ENCODE measurements around the gene GALNT6.
"Not testable (repeated sequence)": the region's sequence is repeated elsewhere in the genome, so short reads cannot be mapped to it uniquely, and the experiment has no call there.

The GALNT6 gene

GRCh38 chr12:51330186-51330585 lies 61.0 kb downstream of the GALNT6 start:
- Histone ChIP-seq H3K4me3 (no peak overlapping the region), H3K27ac (peak overlapping the region in 3 of 21 experiments; percentile 66 to 77 (median 73))

DNA sequence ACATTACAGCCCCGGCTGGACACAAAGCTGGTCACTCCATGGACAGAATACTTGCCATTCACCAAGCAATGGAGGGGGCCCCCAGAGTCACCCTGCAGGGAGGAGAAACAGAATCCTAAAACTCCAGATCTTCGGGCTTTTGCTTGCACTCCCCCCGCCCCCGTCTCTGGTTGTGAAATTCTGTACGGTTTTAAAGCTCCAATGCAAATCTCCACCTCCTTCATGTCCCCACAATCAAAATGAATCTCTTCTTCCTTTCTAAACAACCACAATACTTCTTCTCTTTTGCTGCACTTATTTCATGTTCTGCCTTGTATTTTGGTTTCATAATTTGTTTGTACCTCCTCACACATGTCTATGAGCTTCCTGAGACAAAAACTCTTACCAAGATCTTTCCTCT lies 61.5 kb downstream of the GALNT6 start:
- Histone ChIP-seq H3K27ac (peak overlapping the region in 5 of 21 experiments; percentile 24 to 77 (median 66)), H3K4me3 (no peak overlapping the region)

DNA sequence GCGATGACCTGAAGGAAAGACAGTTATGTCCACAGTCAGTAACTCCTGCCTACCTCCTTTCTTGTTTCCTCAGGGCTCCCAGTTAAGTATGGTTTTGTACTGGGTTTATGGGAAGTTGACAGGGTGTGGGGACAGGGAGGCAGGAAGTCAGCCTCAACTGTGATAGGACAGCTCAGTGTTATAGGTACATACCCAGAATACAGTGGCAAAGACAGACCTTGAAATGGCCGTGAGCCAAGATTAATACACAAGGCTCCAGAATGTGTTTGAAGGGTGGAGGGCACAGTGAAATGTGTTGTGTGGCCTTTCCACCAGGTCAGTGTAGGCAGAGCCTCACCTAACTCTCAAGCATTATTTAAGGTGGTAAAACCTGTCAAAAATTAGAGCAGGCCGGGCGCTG lies 62.6 kb downstream of the GALNT6 start:
- Histone ChIP-seq H3K4me3 (no peak overlapping the region), H3K27ac (peak overlapping the region in 2 of 21 experiments; percentile 66 to 77)

DNA sequence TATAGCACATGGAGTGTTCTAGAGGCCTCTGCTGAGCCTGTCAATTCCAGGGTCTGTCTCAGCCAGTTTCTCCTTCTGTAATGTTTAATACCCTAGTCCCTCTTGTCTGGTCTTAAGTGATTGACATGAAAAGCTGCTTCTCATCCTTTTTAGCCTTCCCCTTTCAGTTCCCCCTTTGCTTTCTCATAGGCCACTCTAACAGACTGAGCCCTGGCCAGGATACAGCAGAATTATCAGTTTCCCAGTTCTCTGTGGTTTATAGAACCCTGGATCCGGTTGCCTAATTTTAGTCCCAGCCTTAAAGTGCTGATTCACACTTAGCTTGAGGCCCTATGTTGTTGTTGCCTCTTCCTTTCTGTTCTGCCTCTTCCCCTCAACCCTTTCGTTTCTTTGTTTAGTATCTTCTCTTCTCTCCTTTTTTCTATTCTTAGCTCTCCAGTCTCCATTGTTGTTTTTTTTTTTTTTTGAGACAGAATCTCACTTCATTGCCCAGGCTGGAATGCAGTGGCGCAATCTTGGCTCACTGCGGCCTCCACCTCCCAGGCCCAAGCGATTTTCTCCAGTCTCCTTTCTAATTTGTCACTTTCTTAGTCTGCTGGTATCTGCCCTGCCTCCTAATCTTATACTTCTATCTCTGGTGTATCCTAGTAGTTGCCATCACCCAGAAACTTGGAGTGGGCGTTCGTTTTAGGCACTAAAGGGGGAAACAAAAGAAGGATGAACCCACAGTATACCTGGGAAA lies 64.3 kb downstream of the GALNT6 start:
- no peak overlapping the region for H3K4me3 ChIP-seq
- H3K27ac ChIP-seq, result peak overlapping the region in 20 of 21 experiments; percentile 24 to 99 (median 70)

GRCh38 chr12:51324953-51325352 lies 66.3 kb downstream of the GALNT6 start:
- no peak overlapping the region for H3K4me3 ChIP-seq
- H3K27ac ChIP-seq, result peak overlapping the region in 18 of 21 experiments; percentile 3 to 99 (median 68)

DNA sequence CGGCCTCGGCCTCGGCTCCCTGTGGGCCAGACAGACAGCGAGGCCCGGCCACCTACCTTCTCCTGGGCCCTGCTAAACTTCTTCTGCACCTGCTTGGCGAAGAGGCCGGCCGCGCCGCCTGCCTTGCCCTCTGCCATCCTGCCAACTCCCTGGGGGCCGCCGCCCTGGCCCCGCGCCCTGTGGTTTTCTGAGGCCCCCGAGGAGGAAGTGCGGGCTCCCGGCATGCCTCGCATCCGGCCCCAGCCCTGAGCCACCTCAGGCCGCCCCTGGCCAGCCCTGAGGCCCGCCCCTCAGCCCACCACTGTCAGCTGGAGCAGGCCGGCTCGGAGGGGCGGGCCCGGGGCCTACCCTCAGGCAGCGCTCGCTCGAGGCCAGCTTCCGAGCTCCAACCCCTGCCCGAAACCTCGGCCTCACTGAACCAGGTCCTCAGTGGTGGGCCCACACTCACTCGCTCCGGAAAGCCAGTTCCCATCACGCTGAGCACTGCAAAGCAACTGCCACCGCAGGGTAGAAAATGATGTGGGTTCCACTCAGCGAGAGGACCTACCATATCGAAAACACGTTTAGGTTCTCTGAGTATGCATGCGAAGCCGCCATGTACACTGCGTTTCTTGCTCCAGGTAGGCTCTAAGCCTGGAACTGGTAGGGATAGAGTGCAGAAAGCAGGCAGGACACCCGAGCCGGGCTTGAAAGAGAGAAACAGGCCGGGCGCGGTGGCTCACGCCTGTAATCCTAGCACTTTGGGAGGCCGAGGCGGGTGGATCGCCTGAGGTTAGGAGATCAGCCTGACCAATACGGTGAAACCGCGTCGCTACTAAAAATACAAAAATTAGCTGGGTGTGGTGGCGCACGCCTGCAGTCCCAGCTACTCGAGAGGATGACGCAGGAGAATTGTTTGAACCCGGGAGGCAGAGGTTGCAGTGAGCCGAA lies 67.0 kb downstream of the GALNT6 start, which contains the start of gene BIN2:
BIN2 (minus strand) TSS at position 209 of the 930 bp plus-strand sequence; CDS start at position 137, 72 bp downstream.
- Histone ChIP-seq H3K4me3 (peak within 1 kb of the TSS; percentile 26 to 45 (median 40)), H3K27ac (peak within 1 kb of the TSS; percentile 51 to 99 (median 87))

GRCh38 chr12:51323317-51323960 lies 67.8 kb downstream of the GALNT6 start:
- peak overlapping the region; percentile 42 to 99 (median 87) for H3K27ac ChIP-seq
- H3K4me3 ChIP-seq, result peak overlapping the region; percentile 26 to 45 (median 40)

DNA sequence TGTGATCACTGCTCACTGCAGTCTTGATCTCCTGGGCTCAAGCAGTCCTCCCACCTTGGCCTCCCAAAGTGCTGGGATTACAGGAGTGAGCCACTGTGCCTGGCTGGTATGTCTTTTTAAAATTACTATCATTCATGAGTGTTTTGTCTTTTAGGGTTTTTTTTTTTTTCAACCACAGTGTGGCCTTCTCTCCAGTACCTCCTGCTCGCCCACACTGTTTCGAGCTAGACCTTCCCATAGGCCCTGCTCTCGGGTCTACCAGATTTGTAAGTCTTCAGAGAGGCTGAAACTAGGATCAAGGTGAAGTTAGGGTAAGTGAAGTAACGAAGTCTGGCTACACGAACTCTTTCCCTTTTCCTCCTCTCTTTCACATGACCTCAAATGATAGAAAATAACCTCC lies 68.8 kb downstream of the GALNT6 start:
- Histone ChIP-seq H3K27ac (peak overlapping the region in 19 of 21 experiments; percentile 22 to 99 (median 87)), H3K4me3 (peak overlapping the region; percentile 26 to 45 (median 40))

GRCh38 chr12:51321882-51322281 lies 69.3 kb downstream of the GALNT6 start:
- peak overlapping the region in 16 of 21 experiments; percentile 22 to 99 (median 89) for H3K27ac ChIP-seq
- peak overlapping the region in 1 of 7 experiments; percentile 28 for H3K4me3 ChIP-seq

- H3K27ac ChIP-seq, result peak overlapping the region in 14 of 21 experiments; percentile 12 to 99 (median 73)
Observed at GRCh38 chr12:51320695-51321320, 70.4 kb downstream of the GALNT6 start.

DNA sequence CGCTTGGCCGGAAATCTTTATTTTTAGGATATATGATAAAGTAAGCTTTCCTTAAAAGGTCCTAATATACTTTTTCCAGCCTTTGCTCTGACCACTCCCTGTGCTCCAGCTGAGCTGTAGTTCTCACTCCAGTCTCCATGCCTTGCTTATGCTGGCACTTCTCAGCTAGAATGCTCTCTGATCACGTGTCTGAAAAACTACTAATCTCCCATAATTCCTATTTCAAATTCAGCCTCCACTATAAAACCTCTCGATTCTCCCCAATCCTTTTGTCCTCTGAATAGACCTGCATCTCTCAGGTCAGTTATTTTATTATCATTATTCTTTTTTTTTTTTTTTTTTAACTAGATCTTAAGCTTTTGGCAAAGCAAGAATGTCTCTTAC lies 70.9 kb downstream of the GALNT6 start:
- Histone ChIP-seq H3K27ac (peak overlapping the region in 13 of 21 experiments; percentile 12 to 99 (median 76)), H3K4me3 (no peak overlapping the region)

More at GRCh38 chr12:51320695-51321320, 70.4 kb downstream of the GALNT6 start:
- no peak overlapping the region for H3K4me3 ChIP-seq

- H3K27ac ChIP-seq, result peak overlapping the region in 16 of 21 experiments; percentile 7 to 99 (median 54)
- no peak overlapping the region for H3K4me3 ChIP-seq
Observed at GRCh38 chr12:51318846-51319599, 72.2 kb downstream of the GALNT6 start.

DNA sequence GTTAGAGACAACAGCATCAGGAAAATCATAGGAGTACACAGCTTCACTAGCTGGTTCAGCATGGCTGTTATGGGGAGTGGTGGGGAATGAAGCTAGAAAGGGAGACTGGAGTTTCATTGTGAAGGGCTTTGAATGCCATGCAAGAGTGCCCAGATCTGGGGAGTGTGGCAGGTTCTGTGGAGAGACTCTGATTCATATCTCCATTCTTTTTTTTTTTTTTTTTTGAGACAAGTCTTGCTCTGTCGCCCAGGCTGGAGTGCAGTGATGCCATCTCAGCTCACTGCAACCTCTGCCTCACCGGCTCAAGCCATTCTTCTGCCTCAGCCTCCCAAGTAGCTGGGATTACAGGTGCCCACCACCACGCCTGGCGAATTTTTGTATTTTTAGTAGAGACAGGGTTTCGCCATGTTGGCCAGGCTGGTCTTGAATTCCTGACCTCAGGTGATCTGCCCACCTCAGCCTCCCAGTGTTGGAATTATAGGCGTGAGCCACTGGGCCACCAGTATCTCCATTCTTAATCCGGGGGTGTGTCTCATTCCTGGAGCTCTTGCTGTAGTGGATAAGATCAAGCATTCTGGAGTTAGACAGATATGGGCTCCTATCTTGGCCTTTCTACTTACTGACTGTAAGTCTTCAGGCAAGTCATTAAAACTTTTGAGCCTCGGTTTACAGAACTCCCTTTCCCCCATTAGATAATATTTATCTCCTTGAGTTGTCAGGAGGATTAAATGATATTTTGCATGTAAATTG lies 73.0 kb downstream of the GALNT6 start:
- H3K4me3 ChIP-seq, result not testable (repeated sequence)
- peak overlapping the region in 13 of 21 experiments; percentile 2 to 99 (median 65) for H3K27ac ChIP-seq

DNA sequence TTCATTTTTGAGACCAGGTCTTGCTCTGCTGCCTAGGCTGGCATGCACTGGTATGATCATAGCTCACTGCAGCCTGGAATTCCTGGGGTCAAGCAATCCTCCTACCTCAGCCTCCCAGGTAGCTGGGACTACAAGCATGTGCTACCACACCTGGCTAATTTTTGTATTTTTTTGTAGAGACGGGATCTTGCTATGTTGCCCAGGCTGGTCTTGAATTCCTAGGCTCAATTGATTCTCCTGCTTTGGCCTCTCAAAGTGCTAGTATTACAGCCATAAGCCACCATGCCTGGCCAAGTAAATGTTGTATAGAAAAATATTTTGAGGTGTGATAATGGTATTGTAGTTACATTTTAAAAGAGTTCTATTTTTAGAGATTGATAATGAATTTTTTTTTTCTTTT lies 79.8 kb downstream of the GALNT6 start:
- Histone ChIP-seq H3K4me3 (no peak overlapping the region), H3K27ac (no peak overlapping the region)

DNA sequence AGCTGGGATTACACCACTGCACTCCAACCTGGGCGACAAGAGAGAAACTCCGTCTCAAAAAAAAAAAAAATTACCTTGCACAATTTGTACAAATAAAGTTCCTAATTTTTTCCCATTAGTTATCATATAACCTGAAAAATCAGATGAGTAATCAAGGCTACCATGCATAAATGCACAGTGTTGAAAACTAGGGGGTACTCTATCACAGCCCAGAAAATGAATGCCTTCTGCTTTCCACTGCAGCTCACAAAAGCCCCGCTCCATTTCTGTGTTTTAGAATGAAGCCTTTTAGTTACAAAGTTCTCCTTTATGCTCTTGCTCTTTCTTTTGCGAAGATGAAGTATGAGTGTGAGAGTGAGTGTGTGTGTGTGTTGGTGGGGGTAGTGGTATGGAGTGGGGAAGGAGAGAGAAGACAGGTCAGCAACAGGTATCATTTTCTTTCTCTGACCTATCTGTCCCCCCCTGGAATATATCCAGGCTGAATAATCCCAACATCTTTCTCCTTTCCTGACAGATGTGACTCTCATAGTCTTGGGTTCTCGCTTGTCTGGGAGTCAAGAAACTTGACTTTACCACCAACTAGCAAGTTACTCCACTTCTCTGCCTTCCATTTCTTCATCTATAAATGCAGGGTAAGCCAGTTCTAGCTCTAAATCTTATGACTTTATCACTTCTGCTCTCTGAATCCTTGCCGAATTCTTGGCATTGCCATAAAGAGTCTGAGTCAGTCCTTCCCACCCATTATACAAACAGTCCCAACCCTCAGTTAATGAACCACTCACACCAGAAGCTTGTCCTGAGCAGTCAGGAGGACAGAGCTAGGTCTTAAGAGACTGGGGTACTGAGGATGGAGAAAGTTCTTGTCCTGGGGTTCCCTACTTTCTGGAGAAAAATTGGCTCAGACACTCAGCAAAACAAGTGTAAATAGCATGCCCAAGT lies 83.3 kb downstream of the GALNT6 start:
- H3K27ac ChIP-seq, result peak overlapping the region in 6 of 21 experiments; percentile 16 to 34 (median 23)
- H3K4me3 ChIP-seq, result no peak overlapping the region

DNA sequence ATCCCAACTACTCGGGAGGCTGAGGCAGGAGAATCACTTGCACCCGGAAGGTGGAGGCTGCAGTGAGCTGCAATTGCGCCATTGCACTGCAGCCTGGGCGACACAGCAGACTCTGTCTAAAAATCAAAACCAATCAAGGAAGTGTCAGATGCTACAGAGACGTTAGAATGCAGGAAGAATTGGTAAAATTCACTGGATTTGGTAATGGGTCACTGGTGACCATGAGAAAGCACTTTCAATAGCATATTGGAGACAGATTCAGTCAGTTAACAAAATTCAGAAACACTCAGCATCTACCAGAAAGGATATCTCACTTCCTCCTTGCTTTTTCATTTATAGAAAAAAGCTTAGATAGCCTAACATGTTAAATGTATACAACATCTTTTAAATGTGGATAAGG lies 84.7 kb downstream of the GALNT6 start:
- Histone ChIP-seq H3K4me3 (no peak overlapping the region), H3K27ac (no peak overlapping the region)

Measured in skin epidermis (tissue), 12 donors.